IPS-20b (cell line): Measurements from ENCODE around the gene HSD17B4.

ENCODE experiments used
- H3K27ac ChIP-seq: one replicate; pipeline ENCODE4 v1.5.1; 2013; ENCODE audit warnings: low read length
- H3K27me3 ChIP-seq: 2 replicates; pipeline ENCODE4 v1.6.1; 2013; ENCODE audit warnings: mild to moderate bottlenecking, low read length, inconsistent platforms; ENCODE audit not compliant: insufficient read depth
- H3K36me3 ChIP-seq: 2 replicates; pipeline ENCODE4 v1.6.1; 2013; ENCODE audit warnings: low read depth, mild to moderate bottlenecking, inconsistent platforms, low read length, moderate library complexity; ENCODE audit not compliant: insufficient read depth
- H3K4me1 ChIP-seq: 2 replicates; pipeline ENCODE4 v1.6.1; 2013; ENCODE audit warnings: mild to moderate bottlenecking, control low read depth, inconsistent platforms, low read length, moderate library complexity; ENCODE audit not compliant: insufficient read depth
- H3K4me3 ChIP-seq: 2 replicates; pipeline ENCODE4 v1.5.1; 2013; ENCODE audit warnings: mild to moderate bottlenecking, low read length, inconsistent platforms
- H3K9ac ChIP-seq: 2 replicates; pipeline ENCODE4 v1.6.1; 2013; ENCODE audit warnings: low read depth, mild to moderate bottlenecking, inconsistent platforms, low read length, moderate library complexity
- H3K9me3 ChIP-seq: 2 replicates; pipeline ENCODE4 v1.6.1; 2013; ENCODE audit warnings: mild to moderate bottlenecking, low read depth, low read length, inconsistent platforms; ENCODE audit not compliant: insufficient read depth

The HSD17B4 gene, protein sequence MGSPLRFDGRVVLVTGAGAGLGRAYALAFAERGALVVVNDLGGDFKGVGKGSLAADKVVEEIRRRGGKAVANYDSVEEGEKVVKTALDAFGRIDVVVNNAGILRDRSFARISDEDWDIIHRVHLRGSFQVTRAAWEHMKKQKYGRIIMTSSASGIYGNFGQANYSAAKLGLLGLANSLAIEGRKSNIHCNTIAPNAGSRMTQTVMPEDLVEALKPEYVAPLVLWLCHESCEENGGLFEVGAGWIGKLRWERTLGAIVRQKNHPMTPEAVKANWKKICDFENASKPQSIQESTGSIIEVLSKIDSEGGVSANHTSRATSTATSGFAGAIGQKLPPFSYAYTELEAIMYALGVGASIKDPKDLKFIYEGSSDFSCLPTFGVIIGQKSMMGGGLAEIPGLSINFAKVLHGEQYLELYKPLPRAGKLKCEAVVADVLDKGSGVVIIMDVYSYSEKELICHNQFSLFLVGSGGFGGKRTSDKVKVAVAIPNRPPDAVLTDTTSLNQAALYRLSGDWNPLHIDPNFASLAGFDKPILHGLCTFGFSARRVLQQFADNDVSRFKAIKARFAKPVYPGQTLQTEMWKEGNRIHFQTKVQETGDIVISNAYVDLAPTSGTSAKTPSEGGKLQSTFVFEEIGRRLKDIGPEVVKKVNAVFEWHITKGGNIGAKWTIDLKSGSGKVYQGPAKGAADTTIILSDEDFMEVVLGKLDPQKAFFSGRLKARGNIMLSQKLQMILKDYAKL

GRCh38 chr5:119452373-119453039 lies at the start of gene HSD17B4:
HSD17B4 (plus strand) TSS chr5:119452497; CDS start chr5:119452576, 79 bp downstream.
- H3K27ac ChIP-seq, result peak within 1 kb of the TSS; percentile 86
- peak within 1 kb of the TSS; percentile 84 for H3K9ac ChIP-seq
- no peaks in the 10 kb centered on the region for H3K27me3 ChIP-seq
- peak within 1 kb of the TSS; percentile 99 for H3K4me3 ChIP-seq
- H3K9me3 ChIP-seq, result peaks cover 10% of the 10 kb centered on the region
- H3K36me3 ChIP-seq, result peaks cover 12% of the 10 kb centered on the region
- peaks cover 22% of the 10 kb centered on the region for H3K4me1 ChIP-seq

DNA sequence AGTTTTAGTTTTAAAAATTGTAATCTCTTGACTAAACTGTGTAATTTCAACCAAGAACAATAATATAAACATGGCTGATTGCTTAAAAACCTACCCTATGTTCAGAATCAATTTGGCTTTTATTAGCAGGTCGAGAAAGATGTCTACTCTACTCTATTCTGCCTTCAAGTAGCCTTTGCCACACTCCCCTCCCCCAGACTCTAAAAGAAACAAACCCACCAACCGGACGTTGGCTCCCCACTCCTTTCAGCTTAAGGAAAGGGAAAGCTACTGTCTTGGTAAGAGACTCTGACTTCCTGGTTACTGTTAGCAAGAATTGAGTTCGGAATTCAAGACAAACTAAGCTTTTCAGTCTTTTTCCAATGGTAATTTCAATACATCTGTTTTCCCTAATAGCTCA lies 49.7 kb upstream of the HSD17B4 start:
- H3K4me3 ChIP-seq, result no peak overlapping the region
- peaks cover 16% of the 10 kb centered on the region; the same call in 1 of the 2 replicates for H3K4me1 ChIP-seq
- no peak overlapping the region for H3K27ac ChIP-seq
- peak overlapping the region; percentile 13; the same call in 1 of the 2 replicates for H3K9ac ChIP-seq
- H3K36me3 ChIP-seq, result no peaks in the 10 kb centered on the region
- H3K27me3 ChIP-seq, result no peaks in the 10 kb centered on the region
- H3K9me3 ChIP-seq, result no peaks in the 10 kb centered on the region

GRCh38 chr5:119404033-119404432 lies 48.3 kb upstream of the HSD17B4 start:
- Histone ChIP-seq H3K4me1 (peaks cover 16% of the 10 kb centered on the region; the same call in 1 of the 2 replicates), H3K9ac (no peak overlapping the region), H3K27ac (no peak overlapping the region)

DNA sequence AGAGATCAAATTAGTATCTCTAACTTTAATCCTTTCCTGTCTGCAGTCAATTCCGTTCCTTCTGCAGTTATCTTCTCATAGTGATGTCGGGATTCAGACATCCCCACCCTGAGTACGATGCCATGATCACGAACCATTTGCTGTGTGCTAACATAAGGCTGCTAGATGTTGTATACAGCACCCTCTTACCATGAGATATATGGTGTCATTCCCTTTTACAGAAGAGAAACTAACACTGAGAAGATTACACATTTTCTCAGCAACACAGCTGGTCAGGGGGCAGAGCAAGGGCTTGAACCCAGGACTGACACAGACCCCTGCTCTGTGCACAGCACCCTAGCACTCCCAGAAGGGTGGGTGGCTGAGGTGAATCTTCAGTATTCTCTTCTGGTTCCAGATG lies 46.9 kb upstream of the HSD17B4 start:
- no peak overlapping the region for H3K9ac ChIP-seq
- H3K27me3 ChIP-seq, result no peaks in the 10 kb centered on the region
- no peak overlapping the region for H3K27ac ChIP-seq
- no peaks in the 10 kb centered on the region for H3K36me3 ChIP-seq
- no peaks in the 10 kb centered on the region for H3K9me3 ChIP-seq
- H3K4me1 ChIP-seq, result peaks cover 16% of the 10 kb centered on the region; the same call in 1 of the 2 replicates
- H3K4me3 ChIP-seq, result no peak overlapping the region

More at GRCh38 chr5:119404033-119404432, 48.3 kb upstream of the HSD17B4 start:
- Histone ChIP-seq H3K27me3 (no peaks in the 10 kb centered on the region), H3K4me3 (no peak overlapping the region), H3K36me3 (no peaks in the 10 kb centered on the region), H3K9me3 (no peaks in the 10 kb centered on the region)

DNA sequence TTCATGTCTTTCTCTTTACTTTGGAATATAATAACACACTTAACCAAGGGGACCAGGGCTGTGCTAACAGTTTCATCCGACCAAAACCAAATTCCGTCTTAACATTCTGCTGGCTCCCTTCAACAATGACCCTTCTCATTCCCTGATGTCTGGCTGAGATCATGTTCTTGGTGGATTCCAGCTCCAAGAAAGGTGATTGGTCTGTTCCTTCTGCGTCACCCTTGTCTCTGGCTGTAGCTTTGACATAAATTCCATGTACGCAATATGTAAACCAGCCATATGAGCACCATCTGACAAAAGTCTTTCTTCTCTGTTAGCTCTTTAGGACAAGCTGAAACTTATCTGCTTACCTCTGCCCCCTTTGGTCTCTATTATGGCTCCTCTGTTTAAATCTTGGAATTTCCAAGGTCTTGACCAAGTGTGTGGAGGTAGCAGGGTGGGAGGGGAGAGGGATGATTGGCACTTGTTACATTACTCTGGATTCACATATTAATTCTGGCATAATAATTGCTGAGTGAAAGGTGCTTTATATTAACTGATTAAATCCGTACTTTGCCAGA lies 45.7 kb upstream of the HSD17B4 start:
- H3K27me3 ChIP-seq, result no peaks in the 10 kb centered on the region
- H3K36me3 ChIP-seq, result no peaks in the 10 kb centered on the region
- H3K27ac ChIP-seq, result no peak overlapping the region
- no peaks in the 10 kb centered on the region for H3K9me3 ChIP-seq
- H3K4me1 ChIP-seq, result peaks cover 16% of the 10 kb centered on the region; the same call in 1 of the 2 replicates
- no peak overlapping the region for H3K4me3 ChIP-seq
- no peak overlapping the region for H3K9ac ChIP-seq

DNA sequence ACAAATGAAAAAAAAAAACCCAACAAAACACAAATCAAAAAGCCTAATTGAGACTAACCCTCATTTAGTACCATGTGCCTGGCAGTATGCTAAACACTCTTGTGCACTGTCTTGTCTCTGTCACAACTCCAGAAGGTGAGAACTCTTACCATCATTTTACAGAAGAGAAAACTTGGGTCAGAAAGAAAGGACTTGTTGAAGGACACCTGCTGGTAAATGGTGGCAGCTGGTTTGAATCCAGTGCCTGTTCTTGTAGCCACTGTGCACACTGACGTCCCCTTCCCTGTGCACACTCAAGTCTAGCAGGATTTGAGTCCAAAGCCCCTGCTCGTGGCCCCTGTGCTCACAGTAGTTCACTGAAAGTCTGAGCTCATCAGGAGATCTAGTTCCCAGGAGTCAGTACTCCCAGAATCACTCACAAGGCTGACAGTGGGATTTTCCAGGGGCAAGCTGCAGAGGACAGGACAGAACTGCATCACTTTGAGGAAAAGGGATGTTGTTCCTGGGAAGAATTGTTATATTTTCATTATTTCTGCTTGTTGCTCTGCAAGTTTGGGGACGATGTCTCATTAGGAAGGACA lies 43.0 kb upstream of the HSD17B4 start:
- H3K4me3 ChIP-seq, result no peak overlapping the region
- H3K9ac ChIP-seq, result no peak overlapping the region
- no peaks in the 10 kb centered on the region for H3K27me3 ChIP-seq
- no peaks in the 10 kb centered on the region for H3K9me3 ChIP-seq
- no peaks in the 10 kb centered on the region; the same call in 1 of the 2 replicates for H3K4me1 ChIP-seq
- H3K36me3 ChIP-seq, result no peaks in the 10 kb centered on the region
- no peak overlapping the region for H3K27ac ChIP-seq

- Histone ChIP-seq H3K36me3 (no peaks in the 10 kb centered on the region), H3K4me3 (no peak overlapping the region), H3K9ac (no peak overlapping the region), H3K27ac (no peak overlapping the region), H3K4me1 (no peaks in the 10 kb centered on the region; the same call in 1 of the 2 replicates), H3K27me3 (no peaks in the 10 kb centered on the region), H3K9me3 (no peaks in the 10 kb centered on the region)
These were observed 41.7 kb upstream of the HSD17B4 start for GRCh38 chr5:119410448-119411159.

DNA sequence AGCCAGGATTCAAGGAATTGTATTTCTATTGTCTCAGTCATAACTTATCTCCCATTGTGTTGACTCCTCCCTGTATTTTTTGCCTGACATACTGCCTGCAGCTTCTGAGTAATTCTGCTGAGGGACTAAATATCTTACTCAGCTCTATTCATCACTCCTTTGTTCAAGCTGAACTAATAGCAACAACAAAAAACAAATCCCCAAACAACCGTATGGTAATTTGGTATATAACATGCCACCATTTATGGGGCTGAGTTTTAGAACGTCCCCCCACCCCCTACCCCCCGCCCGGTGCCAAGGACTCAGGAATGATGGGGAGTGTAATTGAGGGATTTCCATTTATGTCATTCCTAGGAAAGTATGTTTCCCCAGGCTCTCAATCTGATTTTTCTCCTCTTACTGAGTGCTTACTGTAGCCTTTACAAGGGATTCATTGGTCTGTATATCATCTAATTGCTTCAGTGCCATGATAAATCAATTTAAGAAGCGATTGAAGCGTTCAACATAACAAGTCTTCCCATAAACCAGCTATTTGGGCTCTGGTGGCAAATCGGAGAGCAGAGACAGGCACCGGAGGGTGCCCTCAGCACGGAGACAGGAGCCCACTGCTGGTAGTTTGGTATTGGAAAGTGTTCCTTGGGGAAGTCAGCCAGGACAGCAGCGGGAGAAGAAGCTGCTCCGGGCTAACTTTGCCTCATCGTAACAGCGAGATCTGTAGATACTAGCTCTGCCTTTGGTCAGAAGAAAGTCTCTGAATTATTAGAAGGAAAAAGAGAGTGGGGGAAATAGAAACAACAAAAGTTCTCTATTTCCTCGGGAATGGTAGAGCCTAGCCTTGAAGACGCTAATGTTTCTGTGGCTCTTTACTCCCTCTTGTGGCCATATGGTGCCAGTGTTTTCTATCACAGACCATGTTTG lies 40.7 kb upstream of the HSD17B4 start:
- Histone ChIP-seq H3K27me3 (no peaks in the 10 kb centered on the region), H3K9ac (peak overlapping the region; percentile 62; the same call in 1 of the 2 replicates), H3K36me3 (no peaks in the 10 kb centered on the region), H3K4me3 (peak overlapping the region; percentile 81), H3K27ac (no peak overlapping the region), H3K4me1 (no peaks in the 10 kb centered on the region; the same call in 1 of the 2 replicates), H3K9me3 (no peaks in the 10 kb centered on the region)

DNA sequence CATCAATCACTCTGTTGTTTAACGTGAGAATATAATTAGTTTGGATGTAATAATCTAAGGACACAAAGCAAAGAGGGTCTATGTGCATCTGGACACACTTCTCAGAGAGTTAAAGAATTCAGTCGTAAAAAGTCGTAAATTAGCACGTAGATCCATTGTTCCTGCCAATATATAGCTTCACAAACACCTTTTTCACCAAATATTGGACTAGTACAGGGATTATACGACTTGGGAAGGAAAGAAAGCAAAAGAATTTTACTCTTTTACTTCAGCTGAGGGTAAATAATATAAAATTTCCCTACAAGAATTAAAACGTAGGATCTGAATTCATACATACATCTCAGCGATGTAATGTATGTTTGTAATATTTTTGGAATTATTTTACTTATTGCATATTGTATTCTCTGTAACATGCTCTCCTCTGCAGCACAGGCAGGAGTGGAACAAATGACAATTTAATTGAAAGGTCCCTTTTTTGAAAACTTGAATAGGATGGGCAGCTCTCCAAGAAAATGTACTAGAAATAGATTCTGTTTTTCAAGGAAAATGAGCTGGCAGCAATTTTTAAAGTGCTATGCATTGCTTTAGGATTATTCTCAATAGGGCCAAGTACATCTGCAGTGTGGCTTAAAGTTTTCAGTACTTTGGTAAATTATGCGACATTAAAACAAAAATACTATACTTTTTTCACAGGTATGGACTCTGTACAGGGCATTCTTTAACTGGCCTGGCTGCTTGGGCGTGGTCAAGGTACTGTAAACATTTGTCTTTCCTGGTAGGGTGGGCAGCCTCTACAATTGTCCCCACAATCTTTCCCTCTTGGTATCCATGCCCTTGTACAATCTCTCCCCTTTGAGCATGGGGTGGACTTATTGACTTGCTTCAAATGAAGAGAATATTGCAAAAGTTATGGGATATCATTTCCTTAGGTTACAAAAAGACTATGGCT lies 39.7 kb upstream of the HSD17B4 start:
- Histone ChIP-seq H3K9ac (no peak overlapping the region; the same call in 1 of the 2 replicates), H3K27me3 (no peaks in the 10 kb centered on the region), H3K36me3 (no peaks in the 10 kb centered on the region), H3K4me3 (peak overlapping the region; percentile 81; the same call in 1 of the 2 replicates), H3K27ac (no peak overlapping the region), H3K4me1 (no peaks in the 10 kb centered on the region; the same call in 1 of the 2 replicates), H3K9me3 (no peaks in the 10 kb centered on the region)
